GM18517 (cell line): ENCODE results near the gene ITPR3.

ENCODE experiments used
- ATAC-seq: cut with Tn5 transposase; IDR thresholded peaks from one replicate; pipeline ENCODE4 v1.9.1; 2021; ENCODE audit warnings: mild to moderate bottlenecking, moderate library complexity; ENCODE audit not compliant: unreplicated experiment

ITPR3 gene

DNA sequence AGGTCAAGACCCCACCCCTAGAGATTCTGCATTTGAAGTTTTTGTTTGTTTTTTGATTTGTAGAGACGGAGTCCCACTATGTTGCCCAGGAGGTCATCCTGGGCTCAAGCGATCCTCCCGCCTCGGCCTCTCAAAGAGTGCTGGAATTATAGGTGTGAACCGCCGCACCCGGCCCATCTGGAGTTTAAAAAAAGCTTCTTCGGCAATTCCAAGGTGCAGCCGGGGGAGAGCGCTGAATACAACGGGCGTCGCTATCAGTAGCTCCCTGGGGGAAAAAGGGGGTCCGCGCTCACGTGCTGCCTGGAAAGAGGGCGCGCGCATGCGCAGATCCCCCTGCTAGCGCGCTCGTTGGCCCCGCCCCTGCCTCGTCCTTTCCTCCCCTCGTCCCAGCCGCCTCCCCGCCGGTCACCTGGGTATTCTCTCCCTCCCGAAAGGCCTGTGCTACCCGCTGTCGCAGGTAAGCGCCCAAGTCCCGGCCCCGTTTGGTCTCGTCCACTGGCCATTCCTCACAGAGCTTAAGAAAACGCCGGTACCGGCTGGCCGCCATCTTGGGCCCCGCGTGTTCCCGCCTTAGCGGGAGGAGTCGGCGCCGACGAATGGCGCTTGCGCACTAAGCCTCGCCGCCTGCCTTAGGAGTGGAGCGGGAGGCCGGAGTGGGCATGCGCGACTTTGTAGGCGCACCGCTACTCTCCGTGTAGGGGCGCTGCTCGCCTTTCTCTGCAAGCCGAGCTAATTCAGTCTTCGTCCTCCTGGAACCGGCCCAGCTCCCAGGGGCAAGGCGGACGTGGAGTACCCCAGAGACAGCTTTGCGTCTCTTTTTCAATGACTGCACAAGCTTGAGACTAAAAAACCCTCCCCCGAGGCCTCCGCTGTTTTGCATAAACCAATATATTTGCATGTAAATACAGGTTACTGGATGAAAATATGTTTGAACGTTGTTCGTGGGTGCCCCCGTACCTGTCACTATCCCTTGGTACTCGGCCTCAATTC lies 90.3 kb downstream of the ITPR3 start, which contains the start of gene UQCC2:
UQCC2 (minus strand) TSS at position 561 of the 990 bp plus-strand sequence; CDS start at position 547, 14 bp downstream.
- ATAC-seq = peak; percentile 56

DNA sequence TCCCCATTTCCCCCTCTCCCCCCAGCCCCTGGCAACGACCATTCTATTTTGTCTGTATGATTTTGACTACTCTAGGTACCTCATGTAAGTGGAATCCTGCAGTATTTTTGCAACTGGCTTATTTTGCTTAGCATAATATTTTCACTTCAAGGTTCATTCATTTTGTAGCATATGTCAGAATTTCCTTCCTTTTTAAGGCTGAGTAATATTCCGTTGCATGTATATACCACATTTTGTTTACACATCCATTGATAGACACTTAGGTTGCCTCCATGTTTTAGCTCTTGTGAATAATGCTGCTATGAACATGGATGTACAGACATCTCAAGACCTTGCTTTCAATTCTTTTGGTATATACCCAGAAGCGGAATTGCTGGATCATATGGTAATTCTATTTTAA lies 91.8 kb downstream of the ITPR3 start:
- no peak for ATAC-seq

DNA sequence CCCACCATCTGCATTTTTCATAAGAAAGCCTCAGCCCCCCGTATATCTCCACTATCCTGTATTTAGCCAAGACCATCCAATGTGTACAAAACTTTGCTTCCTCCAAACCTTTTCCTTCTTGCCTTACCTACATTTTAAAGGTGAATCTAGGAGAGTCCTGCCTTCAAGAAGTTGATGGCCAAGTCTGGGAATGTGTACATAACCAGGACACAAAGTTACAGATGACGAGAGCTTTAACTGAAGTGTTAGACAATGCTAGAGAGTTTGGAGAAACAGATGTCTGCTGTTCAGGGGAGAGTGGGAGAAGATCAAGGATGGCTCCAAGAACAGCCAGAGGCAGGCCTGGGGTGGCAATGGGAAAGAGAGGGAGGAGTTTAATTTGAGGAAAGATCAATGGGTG lies 92.7 kb downstream of the ITPR3 start:
- ATAC-seq = no peak

DNA sequence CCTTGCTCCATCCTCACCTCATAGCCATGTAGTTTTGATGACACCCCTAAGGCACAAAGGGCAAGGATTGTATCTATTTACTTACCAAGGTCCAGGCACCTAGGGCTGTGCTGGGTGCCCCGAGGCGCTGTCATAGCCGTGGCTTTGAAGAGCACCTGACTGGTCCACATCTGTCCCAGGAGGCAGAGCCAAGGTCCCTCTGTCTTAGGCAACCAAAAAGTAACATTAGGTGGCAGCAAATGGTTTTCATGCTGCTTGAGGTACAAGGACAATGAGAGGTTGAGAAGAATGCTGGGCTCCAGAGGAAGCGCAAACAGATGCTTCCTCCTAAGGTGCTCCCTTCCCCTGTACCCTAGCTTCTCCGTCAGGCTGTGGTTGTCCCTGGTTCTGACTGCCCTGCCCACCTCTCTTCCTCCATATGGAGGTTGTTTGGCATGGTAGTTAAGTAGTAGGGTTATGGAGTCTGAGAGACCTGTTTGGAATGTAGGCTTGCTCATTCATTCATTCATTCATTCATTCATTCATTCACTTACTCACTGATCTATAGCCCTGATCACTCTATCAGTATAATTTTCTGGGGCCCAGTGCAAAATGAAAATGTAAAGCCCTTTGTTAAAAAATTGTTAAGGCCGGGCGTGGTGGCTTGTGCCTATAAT lies 93.4 kb downstream of the ITPR3 start:
- ATAC-seq = no peak

DNA sequence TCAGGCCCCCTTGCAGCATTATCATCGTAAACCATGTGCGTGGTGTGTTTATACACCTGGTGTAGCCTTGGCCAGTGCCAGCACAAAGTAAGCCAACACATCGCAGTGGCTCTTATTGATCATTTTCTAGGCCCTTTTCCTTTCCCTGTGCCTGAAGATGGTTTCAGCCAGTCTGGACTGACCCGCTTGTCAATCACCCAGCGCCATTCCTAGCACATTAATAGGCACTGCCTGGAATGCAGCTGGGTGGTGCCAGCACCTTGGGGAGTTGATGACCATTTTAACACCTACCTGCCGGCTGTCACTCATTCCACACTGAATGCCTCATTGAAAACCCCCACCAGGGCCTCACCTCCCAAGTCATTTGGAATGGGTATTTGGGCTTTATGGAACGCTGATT lies 95.3 kb downstream of the ITPR3 start:
- no peak for ATAC-seq

DNA sequence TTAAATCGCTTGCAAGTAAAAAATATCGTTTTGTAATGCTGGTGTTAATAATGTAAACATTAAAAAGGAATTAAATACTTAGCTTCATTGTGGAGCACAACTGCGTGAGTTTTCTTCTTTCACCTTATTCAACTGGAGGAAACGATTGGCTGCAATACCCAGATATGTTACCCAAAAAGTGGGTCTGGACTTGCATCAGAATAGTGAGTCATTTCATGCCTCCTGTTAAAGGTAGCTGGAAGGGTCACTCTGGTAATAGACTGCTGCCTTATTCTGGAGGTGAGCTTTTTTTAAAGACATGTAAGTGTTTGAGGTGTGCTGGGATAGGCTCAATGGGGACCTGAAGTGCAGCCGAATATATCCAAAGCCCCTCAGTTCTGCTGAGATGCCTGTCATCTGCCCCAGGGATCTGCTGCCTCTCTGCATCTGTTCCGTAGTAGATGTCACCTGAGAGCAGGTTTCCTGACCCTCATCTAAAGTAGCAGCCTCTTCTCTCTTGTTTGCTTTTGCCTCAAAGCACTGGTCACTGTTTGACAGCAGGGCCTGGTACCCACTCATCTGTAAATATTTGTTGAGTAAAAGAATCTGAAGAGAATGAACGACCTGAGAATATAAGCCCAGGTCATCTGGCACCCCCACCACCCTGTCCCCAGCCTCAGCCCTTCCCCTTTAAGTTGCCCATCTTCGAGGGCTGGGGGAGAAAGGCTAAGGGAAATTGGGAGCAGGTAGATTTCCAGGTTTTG lies 95.9 kb downstream of the ITPR3 start:
- ATAC-seq = no peak

DNA sequence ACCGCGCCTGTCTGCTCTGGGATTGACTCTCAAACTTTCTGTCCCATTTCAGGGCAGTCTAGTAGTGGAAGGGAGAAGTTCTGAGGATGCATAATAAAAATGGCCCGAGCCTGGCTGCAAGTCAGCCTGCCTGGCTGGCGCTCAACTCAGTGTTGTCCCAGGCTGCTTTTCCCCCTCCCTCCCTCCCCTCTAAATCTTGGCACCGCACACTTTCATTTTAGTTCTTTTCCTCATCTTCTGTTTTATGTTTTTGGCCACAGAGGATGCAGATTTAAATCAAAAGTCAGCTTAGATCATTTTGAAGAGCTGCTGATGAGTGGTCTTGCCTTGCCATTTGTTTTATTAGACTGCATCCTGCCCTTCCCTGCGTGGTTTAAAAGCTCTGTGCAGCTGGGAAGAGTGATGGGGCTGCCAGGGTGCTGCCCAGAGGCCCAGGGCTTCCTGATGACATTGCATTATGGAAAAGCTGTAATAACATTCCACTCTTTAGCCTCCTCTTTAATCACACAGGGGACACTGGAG lies 96.9 kb downstream of the ITPR3 start:
- no peak for ATAC-seq

DNA sequence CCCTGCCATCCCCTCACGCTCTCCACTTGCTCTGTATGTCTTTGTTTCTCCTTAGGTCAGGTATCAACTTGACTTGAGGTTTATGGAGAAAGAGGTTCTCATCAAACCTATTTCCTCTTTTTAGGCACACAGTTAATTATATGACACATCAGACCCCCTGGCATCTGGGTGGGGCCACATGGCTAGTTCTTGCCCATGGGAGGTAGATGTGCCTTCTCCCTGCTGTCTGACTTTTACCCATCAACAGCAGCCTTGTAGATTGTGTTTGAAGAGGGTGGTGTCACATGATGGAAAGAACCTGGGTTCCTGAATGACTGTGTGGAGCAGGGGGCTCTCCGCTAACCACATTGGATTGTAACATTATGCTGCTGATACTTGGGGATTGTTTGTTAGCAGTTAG lies 97.6 kb downstream of the ITPR3 start:
- no peak for ATAC-seq

DNA sequence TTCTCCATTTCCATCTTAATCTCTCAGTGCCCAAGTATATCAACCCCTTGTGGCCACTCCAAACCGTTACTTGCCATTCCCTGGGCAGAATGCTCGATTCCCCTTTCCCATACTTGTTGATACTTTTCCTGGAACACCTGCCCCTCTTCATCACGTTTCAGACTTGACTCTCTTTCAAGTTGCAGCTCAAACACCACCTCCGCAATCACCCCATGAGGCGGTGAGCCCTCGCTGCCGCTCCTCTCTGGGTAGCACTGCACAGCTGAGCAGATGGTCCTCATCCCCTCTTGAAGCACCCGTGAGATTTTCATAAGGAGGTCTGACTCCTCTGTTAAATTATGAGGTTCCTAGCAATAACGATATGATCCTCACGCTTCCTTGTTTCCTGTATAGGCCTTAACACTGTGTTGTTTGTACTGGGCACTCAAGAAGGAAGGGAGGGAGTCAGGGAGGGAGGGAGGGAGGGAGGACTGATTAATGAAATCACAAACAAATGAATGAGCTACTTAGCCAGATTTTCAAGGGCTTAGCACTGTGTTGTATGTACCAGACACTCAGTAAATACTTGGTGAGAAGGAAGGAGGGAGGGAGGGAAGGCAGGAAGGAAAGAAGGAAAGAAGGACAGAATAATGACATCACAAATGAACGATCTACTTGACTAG lies 98.3 kb downstream of the ITPR3 start:
- ATAC-seq = no peak

DNA sequence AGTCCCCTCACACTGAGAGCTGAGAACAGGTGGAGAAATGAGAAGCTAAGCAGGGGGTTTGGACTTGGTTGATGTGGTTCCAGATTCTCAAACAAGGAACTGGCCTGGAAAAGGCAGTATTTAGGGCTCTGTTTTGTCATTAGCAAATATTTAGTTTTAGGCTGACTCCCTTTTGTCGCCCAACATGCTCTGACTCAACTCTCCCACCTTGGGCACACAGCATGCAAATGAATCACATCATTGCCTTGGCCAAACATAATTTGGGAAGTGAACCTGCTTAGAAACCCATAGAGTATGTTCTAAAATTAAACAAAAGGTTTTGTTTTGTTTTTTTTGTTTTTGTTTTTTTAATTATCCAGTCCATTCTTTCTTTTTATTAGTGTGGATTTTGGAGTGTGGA lies 99.9 kb downstream of the ITPR3 start:
- no peak for ATAC-seq

DNA sequence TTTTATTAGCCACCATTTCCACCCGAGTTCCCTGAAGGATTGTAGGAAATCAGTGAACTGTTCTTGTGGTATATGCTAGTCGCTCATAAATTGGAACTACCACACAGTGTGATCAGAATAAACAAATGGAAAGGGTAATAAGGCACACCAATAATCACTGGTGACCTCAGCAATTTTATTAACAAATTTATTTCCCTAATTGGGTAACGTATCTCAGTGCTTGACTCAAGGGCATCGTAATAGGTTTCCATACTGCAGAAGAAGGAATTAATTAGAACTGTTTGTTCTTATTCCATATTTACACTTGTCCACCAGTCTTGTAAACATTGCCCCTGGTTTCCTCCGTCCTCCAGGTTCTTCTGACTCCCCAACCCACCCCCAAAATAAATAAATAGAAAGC lies 100.4 kb downstream of the ITPR3 start:
- ATAC-seq = no peak

DNA sequence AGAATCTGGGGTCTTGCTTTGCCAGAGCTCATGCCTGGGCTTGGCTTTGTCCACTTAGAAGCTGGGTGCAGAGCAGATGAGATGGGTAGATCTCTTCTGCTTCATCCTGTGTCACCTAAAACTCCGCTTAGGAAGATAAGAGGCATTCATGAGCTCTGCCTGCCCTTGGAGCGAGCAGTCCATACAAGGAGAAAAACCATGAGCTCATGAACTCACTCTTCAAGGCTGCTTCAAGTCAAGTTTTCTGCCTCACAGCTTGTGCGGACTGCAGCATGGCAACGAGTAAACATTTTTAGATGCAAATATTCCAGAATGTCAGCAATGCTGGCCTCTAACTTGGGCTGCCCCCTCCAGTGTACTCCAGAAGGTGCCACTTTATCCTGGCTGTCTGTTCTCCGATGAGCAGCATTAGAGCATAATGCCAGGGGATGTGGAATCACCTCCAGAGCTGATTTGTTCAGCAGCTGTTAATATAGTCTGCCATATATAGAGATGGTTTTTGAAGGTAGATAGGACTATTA lies 101.0 kb downstream of the ITPR3 start:
- ATAC-seq = no peak

DNA sequence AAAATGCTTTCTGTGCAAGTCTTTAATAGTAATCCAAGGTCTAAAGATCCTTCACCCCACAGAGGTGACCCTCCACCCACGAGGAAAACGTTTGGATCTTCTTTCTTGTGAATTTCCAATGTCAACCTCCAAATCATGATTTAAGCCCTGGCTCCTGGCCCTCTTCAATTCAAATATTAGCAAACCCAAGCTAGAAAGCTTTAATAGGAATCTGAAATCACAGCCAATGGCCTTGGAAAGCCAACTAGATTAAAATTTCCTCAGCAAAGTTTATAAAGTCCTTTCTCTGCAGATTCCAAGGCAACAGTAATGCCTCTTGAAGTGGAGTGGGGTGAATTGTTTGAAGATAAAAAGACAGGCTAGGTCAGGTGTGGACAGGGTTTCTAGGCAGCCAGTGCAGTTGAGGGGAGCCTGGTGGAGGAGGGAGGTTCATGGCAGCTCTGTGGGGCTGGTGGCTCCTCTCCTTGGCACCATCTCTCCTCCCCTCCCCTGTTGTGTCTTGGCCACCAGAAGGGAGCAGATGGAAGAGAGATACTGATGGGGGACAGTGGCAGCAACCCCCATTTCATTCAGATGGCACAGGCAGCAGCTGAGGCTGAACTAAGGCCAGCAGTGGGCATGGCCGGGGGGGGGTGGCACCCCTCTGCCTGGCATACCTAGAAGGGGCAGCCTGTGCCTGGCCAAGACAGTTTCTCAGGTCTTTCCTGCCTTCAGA lies 102.4 kb downstream of the ITPR3 start:
- ATAC-seq = no peak

DNA sequence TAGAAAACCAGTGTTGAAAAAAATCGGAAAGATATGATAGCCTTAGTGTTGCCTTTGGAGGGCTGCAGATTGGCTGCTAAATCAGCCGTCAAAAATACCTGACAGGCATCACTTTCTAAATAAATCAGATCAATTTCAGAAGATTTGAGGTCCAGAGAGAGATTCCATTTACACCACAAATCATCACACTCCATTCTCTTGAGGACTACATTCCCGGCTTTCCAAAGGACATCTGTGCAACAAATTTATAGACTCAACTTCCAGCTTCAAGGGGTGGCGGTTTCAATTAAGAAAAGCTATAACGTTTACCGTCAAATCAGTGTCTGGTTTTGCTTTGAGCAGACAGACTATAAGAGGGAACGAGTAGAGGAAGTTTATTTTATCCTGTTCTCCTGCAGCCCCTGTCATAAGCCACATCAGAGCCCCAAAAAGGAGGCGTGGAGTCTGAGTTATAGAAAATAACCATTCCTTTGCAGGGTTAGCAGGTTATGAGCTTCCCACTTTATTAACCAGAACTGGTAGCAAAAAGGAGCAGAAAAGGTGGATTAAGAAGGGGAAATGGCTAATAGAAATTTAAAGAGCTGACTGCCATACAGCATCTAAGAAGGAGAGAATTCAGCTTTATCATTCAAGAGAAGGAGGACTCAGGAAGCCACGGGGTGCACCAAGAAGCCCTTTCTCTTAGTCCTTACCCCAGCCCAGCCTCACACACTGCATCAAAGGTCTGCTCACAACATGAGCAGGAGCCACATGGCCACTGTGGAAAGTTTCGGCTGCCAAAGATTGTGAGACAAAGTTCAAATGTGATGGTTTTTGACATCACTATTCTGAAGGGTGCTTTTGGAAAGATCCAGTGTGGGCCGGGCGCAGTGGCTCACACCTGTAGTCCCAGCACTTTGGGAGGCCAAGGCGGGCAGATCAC lies 103.2 kb downstream of the ITPR3 start:
- no peak for ATAC-seq

DNA sequence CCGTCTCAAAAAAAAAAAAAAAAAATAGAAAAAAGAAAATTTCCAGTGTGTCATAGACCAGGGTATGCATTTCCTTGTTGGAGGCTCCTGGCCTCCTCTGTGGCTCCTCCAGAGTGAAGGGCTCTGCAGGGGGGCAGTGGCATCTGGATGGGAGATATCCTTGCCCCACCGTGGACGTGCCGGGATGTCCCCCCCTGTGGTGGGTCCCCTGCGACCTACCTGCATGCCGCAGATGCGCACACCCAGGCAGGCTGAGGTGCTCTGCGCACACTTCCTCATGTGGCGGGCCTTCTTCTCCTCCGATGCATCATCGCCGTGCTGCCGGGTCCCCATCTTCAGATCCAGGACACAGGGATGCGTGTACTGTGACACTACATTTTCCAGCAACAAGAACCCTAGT lies 104.1 kb downstream of the ITPR3 start:
- ATAC-seq = no peak

DNA sequence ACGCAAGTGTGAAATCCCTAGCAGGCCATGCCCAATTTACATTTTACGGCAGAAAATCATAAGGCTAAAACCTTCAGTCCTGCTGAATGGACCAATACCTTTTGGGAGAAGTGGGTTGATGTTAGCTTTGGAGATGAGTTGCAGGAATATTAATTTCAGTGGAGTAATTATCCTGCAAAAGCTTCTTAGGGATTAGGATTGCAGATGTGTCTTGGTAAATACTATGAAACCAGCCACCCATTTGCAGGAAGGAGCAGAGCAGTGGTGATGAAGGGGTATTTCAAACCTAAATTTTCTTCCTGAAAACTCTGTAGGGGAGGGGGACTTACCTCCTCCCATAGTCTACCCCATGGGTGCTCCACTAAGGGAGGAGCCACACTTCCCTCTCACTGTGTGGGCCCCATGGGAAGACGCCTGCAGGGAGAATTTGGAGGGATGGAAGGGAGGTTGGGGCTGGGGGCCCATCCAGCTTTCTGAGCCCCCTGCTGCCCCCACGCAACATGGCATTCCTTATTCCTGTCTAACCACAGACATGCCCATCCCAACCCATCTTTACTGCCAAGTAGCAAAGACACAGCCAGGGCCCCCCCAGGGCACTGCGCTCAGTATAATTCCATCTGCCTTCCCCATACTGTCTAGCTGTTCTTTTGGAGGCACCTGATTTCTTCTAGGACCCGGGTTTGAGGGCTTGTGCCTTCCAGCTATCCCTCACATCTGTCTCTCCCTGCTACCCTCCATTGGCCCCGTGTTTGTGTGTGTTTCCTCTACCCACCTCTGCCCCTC lies 105.0 kb downstream of the ITPR3 start:
- no peak for ATAC-seq

DNA sequence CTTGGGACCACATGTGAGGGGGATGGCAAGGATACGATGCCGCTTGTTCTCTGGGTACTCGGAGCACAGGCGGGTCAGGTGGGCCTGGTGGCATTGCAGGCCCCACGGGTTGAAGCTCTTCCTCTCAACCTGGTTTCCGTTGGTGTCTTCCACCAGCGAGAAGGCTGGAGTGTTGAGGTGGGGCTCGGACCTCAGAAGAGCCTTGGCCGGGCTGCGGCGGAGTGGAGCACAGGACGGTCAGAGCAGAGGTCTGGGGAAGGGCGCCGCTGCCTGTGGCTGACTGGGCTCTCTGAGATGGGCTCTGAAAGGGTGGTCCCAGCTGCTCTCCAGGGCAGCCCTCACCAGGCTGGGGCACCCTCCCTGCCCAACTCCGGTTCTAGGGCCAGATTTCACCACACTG lies 105.6 kb downstream of the ITPR3 start:
- no peak for ATAC-seq

DNA sequence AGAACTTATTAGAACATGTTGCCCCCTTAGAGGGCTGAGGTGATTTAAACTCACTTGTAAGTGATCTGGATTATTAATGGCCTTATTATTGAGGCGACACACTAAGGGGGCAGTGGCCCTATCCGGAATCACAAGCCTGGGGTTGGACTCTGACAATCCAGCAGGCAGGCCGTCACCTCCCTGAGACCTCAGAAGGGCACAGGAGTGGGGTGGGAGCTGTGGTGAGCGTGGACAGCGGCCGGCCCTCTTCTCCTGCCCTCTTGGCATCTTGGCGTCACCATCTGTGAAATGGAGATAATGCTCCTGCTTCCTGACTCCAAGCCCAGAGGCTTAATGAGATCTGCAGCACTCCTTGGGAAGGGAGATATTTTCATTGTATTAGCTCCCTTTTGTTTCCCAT lies 106.0 kb downstream of the ITPR3 start:
- ATAC-seq = no peak
